GM23248 (cell line): ENCODE data around the gene ATN1.

Experiments
- EZH2 ChIP-seq: fragments of 200-600 bp; sonication (generic); IDR thresholded peaks from 2 replicates; pipeline ENCODE4 v1.6.1; 2018; ENCODE audit warnings: antibody characterized with exemption, mild to moderate bottlenecking; ENCODE audit not compliant: insufficient read depth, poor library complexity, severe bottlenecking
- EZH2phosphoT487 ChIP-seq: fragments of 200-600 bp; sonication (generic); IDR thresholded peaks from 2 replicates; pipeline ENCODE4 v1.6.1; 2018; ENCODE audit warnings: antibody characterized with exemption, moderate library complexity, mild to moderate bottlenecking, low read depth; ENCODE audit not compliant: insufficient read depth

DNA sequence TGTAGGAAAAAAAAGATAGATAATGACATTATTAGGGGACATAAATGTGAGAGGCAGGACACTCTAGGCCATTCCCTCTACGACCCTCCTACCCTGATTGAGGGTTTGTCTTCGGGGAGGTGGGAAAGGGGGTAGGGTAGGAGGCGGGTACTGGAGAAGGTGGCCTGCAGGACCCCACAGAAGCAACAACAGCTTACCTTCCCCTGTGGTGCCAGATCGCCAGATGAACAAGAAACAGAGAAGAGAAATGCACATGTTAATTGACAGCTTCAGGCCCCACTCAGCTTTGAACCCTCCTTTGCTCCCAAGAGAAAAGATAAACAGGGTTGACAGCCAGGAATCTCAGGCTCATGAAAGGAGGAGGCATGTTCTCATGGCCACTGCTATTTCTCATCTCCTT lies 38.0 kb downstream of the ATN1 start:
- TF ChIP-seq EZH2 (no peak), EZH2phosphoT487 (no peak)
